IPS DF 6.9 (cell line): ENCODE results near the gene POU3F3.

Experiments used
- DNase-seq: peaks from one replicate; pipeline ENCODE4 v3.0.0-alpha.2; 2013; ENCODE audit warnings: low read depth, low spot score
- H3K27ac ChIP-seq: one replicate; pipeline ENCODE4 v1.5.1; 2013; ENCODE audit warnings: low read length, control low read depth
- H3K27me3 ChIP-seq: 2 replicates; pipeline ENCODE4 v1.6.1; 2013; ENCODE audit warnings: mild to moderate bottlenecking, low read length; ENCODE audit not compliant: control insufficient read depth, insufficient read depth
- H3K36me3 ChIP-seq: 2 replicates; pipeline ENCODE4 v1.6.1; 2013; ENCODE audit warnings: low read length; ENCODE audit not compliant: control insufficient read depth, insufficient read depth
- H3K4me1 ChIP-seq: 2 replicates; pipeline ENCODE4 v1.6.1; 2013; ENCODE audit warnings: low read length; ENCODE audit not compliant: control insufficient read depth, insufficient read depth
- H3K4me3 ChIP-seq: 2 replicates; pipeline ENCODE4 v1.5.1; 2013; ENCODE audit warnings: mild to moderate bottlenecking, low read length
- H3K9me3 ChIP-seq: 2 replicates; pipeline ENCODE4 v1.6.1; 2013; ENCODE audit warnings: low read length, inconsistent platforms; ENCODE audit not compliant: control insufficient read depth, insufficient read depth
- WGBS: extraction: QIAGEN DNeasy Blood & Tissue Kit; methylation state at CpG from one replicate; pipeline ENCODE4 v1.1.7; 2013; ENCODE audit warnings: mixed read lengths, missing lambda C conversion rate; ENCODE audit not compliant: insufficient read length, insufficient coverage; 5-methylcytosine and 5-hydroxymethylcytosine counted together

The POU3F3 gene

GRCh38 chr2:104834431-104835153 lies 19.3 kb upstream of the POU3F3 start:
- Histone ChIP-seq H3K4me1 (0 out of 2 replicates have a peak, but pooled peaks cover 1% of the 10 kb centered on the region), H3K4me3 (no peak overlapping the region), H3K27ac (no peak overlapping the region), H3K27me3 (no peaks in the 10 kb centered on the region), H3K36me3 (no peaks in the 10 kb centered on the region), H3K9me3 (no peaks in the 10 kb centered on the region)
- DNase-seq: no peak
- no CpG with 5 or more reads among the region's 17 CpGs for WGBS

DNA sequence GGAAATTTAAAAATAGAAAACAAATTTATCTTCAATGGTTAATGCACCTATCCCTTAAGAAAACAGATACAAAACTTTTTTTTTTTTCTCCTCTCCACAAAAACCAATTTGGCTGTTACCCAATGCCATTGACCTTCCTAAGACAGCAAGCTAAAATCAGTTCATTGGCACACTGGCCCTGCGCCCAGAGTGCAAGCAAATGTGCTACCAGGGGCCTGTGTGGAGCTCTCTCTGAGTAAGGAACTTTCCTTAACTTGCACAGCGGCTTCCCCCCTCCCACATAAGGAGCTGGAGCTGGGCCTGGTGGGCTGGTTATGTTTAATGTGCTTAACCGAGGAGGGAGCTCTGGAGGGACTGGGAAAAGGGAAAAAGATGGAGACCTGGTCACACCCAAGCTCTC lies 17.6 kb upstream of the POU3F3 start:
- no CpG with 5 or more reads among the region's 3 CpGs for WGBS
- no peak overlapping the region for H3K4me3 ChIP-seq
- H3K27ac ChIP-seq: no peak overlapping the region
- no peaks in the 10 kb centered on the region for H3K27me3 ChIP-seq
- no peaks in the 10 kb centered on the region for H3K9me3 ChIP-seq
- DNase-seq: no peak
- H3K36me3 ChIP-seq: no peaks in the 10 kb centered on the region
- 0 out of 2 replicates have a peak, but pooled peaks cover 1% of the 10 kb centered on the region for H3K4me1 ChIP-seq

DNA sequence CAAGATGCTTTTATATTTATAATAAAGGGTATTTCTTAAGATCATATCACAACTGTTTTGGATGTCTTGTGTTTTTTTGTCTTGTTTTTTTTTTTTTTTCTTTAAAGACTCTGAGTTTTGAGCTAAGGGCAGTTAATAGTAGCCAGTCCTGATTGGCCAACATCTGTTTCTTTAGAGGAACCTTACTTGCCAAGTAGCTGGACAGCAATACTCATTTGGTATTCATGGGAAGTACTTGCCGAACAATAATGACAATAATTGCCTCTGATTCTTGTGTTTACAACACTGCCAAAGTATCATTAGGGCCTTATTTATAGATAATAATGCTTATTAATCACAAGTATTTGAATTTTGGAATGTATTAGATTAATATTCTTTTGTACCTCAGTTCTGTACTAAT lies 17.1 kb upstream of the POU3F3 start:
- Histone ChIP-seq H3K27me3 (peaks cover 3% of the 10 kb centered on the region; the same call in 1 of the 2 replicates), H3K27ac (no peak overlapping the region), H3K36me3 (no peaks in the 10 kb centered on the region), H3K4me3 (no peak overlapping the region), H3K4me1 (0 out of 2 replicates have a peak, but pooled peaks cover 1% of the 10 kb centered on the region), H3K9me3 (no peaks in the 10 kb centered on the region)
- no CpG with 5 or more reads among the region's 1 CpG for WGBS
- no peak for DNase-seq

- peaks cover 25% of the 10 kb centered on the region for H3K27me3 ChIP-seq
- no peaks in the 10 kb centered on the region for H3K9me3 ChIP-seq
- DNase-seq: no peak
- no CpG with 5 or more reads among the region's 1 CpG for WGBS
- no peak overlapping the region for H3K4me3 ChIP-seq
- no peak overlapping the region for H3K27ac ChIP-seq
- no peaks in the 10 kb centered on the region for H3K36me3 ChIP-seq
- no peaks in the 10 kb centered on the region for H3K4me1 ChIP-seq
Measured at GRCh38 chr2:104840156-104840555, 13.8 kb upstream of the POU3F3 start.

DNA sequence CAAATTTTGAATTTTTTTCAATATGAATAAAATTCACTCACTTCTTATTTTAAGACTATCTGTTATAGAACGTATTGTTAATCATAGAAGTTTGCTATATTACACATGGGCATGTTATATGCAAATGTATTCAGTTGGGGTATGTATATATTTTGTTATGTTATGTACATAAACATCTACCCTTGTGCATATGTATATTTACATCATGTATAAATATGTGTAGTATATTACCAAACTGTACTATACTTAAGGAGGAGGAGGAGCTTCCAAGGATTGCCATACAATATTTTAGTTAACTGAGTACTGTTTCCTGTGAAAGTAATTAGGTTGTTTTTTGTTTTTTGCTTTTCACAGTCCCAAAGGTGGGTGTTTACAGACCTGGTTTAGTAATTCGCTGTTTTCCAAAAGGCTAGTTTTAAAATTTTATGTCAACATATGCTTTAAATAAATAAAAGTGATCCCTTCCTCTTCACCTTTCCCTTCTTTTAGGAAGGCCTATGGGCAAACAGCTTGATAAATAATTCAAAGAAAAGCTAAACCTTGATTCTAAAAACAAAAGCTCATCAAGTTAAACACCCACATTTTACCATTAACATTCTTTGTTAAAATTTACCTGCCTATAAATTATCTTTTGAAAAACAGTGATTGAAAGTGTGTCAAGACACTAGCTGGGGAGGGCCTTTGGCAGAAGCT lies 12.9 kb upstream of the POU3F3 start:
- H3K4me3 ChIP-seq: no peak overlapping the region
- WGBS: no CpG with 5 or more reads among the region's 2 CpGs
- H3K36me3 ChIP-seq: no peaks in the 10 kb centered on the region
- no peak for DNase-seq
- H3K27ac ChIP-seq: no peak overlapping the region
- no peaks in the 10 kb centered on the region for H3K4me1 ChIP-seq
- no peaks in the 10 kb centered on the region for H3K9me3 ChIP-seq
- peaks cover 26% of the 10 kb centered on the region for H3K27me3 ChIP-seq

DNA sequence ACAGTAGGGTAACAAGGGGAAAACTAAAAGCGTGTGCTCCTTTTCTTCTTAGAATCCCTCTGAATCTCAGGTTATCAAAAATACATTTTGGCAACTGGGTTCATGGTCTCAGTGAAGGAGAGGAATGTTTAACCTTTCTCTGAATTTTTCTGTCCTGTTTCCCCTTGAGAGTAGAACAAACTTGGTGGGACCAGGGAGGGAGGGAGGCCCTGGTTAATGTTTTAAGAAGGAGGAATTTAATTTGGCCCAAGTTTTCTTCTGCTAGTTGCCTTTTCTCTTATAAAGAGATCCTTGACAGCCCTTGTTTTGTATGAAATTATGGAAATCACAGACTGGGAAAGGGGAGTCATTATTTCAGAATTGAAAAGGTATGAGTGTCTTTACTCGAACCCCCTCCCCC lies 12.2 kb upstream of the POU3F3 start:
- no peak for DNase-seq
- H3K27ac ChIP-seq: no peak overlapping the region
- H3K4me3 ChIP-seq: no peak overlapping the region
- H3K36me3 ChIP-seq: no peaks in the 10 kb centered on the region
- WGBS: no CpG with 5 or more reads among the region's 2 CpGs
- peaks cover 33% of the 10 kb centered on the region for H3K27me3 ChIP-seq
- no peaks in the 10 kb centered on the region for H3K9me3 ChIP-seq
- H3K4me1 ChIP-seq: no peaks in the 10 kb centered on the region

- no CpG with 5 or more reads among the region's 56 CpGs for WGBS
- Histone ChIP-seq H3K27me3 (peaks cover 54% of the 10 kb centered on the region), H3K4me3 (peak overlapping the region; percentile 3; the same call in 1 of the 2 replicates), H3K27ac (no peak overlapping the region), H3K36me3 (no peaks in the 10 kb centered on the region), H3K9me3 (no peaks in the 10 kb centered on the region), H3K4me1 (no peaks in the 10 kb centered on the region)
- no peak for DNase-seq
Measured at GRCh38 chr2:104844807-104845551, 8.9 kb upstream of the POU3F3 start.

GRCh38 chr2:104845552-104845931 lies 8.4 kb upstream of the POU3F3 start:
- Histone ChIP-seq H3K36me3 (no peaks in the 10 kb centered on the region), H3K9me3 (no peaks in the 10 kb centered on the region), H3K4me3 (peak overlapping the region; percentile 3; the same call in 1 of the 2 replicates), H3K4me1 (no peaks in the 10 kb centered on the region), H3K27me3 (peaks cover 59% of the 10 kb centered on the region), H3K27ac (no peak overlapping the region)
- WGBS: no CpG with 5 or more reads among the region's 13 CpGs
- DNase-seq: no peak

GRCh38 chr2:104845946-104846785 lies 7.7 kb upstream of the POU3F3 start:
- Histone ChIP-seq H3K36me3 (no peaks in the 10 kb centered on the region), H3K9me3 (no peaks in the 10 kb centered on the region), H3K27ac (no peak overlapping the region), H3K27me3 (peaks cover 59% of the 10 kb centered on the region), H3K4me1 (no peaks in the 10 kb centered on the region), H3K4me3 (no peak overlapping the region)
- WGBS: no CpG with 5 or more reads among the region's 16 CpGs
- DNase-seq: no peak
